ENCODE data around the gene JPH4.

- no peak for TF ChIP-seq CTCF (IDR thresholded peaks at IDR 0.05 in 4 of 5, conservative IDR thresholded peaks at IDR 0.05 in 1 of 5)
- TF ChIP-seq POLR2A (IDR thresholded peaks at IDR 0.05): no peak
Measured at GRCh38 chr14:23572524-23572828, 6.1 kb downstream of the JPH4 start.

Data from gastrocnemius medialis (tissue), 4 donors.